Progenitor cell of endocrine pancreas (in vitro differentiated cells): ENCODE data around the gene RALGPS1. TPM values are rescaled to one million over a fixed set of nuclear protein-coding genes. Genes with fewer than 3 reads are reported as not detected.

Experiments used
- DNase-seq: peaks from one replicate; pipeline ENCODE4 v3.0.0; 2021; ENCODE audit warnings: low spot score; ENCODE audit not compliant: unreplicated experiment
- H3K27ac Mint-ChIP-seq: 2 replicates; pipeline ENCODE4 v1.8.0; 2021; ENCODE audit warnings: mild to moderate bottlenecking, moderate library complexity, mixed read lengths
- H3K27me3 Mint-ChIP-seq: 2 replicates; pipeline ENCODE4 v1.8.0; 2021; ENCODE audit warnings: mixed read lengths
- H3K36me3 Mint-ChIP-seq: 2 replicates; pipeline ENCODE4 v1.8.0; 2022; ENCODE audit warnings: mixed read lengths; ENCODE audit not compliant: insufficient read depth
- H3K4me1 Mint-ChIP-seq: 2 replicates; pipeline ENCODE4 v1.8.0; 2021; ENCODE audit warnings: low read depth, mixed read lengths
- H3K4me3 Mint-ChIP-seq: 2 replicates; pipeline ENCODE4 v1.8.0; 2021; ENCODE audit warnings: low read depth, mild to moderate bottlenecking, moderate library complexity, mixed read lengths
- H3K9me3 Mint-ChIP-seq: 2 replicates; pipeline ENCODE4 v1.8.0; 2021; ENCODE audit warnings: low read depth, mixed read lengths
- total RNA-seq: library from RNA; stranded (reverse); gene quantifications from 2 replicates; pipeline ENCODE4 v1.2.1, GENCODE V29; 2021
- TF ChIP-seq, protein P1 (sequence below): fragments of 200-600 bp; sonication (generic); IDR thresholded peaks from one replicate; pipeline ENCODE4 v1.5.0; 2021; ENCODE audit warnings: antibody characterized with exemption, mild to moderate bottlenecking; ENCODE audit not compliant: unreplicated experiment

The RALGPS1 gene
- total RNA-seq, 1 donor from 2014 or later = 39.2 TPM

DNA sequence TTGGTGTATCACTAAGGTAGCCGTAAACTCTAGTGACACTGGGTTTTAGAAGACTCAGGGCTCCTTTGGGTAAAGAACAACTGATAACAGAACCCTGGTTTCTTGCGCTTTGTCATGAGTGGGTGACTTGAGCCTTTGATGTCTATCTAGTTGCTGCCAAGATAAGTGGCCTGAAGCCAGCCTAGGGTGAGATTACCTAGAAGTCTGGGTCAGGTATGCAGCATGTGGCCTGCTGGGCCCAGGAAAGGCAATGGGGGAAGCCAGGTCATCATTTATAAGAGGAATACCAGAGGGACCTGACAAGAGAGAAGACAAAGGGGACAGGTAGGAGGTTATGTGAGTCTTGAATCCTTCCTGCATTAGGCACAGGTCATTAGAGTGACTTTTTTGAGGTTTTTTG lies 326.8 kb downstream of the RALGPS1 start:
- H3K27ac Mint-ChIP-seq = no peak overlapping the region

DNA sequence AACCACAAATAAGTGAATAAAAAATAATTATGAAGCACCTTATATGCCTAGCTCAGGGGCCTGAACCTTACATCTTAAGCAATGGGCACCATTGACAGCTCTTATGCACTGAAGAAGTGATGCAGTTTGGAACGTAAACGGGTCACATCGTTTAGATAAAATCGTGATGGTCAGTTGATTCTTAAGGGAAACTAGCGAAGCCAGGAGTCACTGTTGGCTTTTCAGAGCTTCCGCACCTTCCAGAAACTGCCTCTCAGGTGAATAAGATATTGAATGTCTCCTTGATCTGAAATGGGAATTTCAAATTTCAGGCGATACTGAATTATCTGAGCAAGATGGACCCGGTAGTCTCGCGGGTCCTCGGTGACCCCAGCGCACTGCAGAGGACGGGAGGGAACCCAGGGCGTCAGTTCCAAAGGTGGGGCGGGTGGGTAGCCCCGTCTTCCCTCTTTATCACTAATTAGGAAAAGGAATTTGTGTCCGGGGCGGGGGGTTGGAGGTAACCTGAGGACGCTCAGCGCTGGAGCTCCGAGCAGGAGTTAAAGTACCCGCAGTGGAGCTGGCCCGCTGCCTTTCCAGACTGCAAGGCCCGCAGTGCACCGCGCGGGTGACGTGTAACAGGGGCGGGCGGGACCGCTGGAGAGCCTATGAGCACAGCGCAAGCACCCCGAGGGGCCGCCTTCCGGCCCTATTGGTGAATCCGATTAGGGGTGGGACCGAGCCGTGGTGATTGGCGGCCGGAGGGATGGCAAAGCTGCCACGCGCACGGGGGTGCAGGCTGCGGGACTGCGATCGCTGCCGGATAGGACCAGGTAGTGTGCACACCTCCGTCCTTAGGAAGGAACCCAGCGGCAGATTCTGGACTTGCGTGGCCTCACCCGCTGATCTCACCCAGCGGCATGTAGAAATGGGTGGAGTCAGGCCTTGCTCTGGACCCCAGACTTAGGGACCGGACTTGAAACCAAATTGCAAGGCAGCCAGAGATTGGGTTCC lies 330.3 kb downstream of the RALGPS1 start:
- Mint-ChIP-seq H3K9me3 (no peaks in the 10 kb centered on the region), H3K4me3 (peak overlapping the region; percentile 90), H3K27ac (peak overlapping the region; percentile 96), H3K27me3 (peaks cover 5% of the 10 kb centered on the region), H3K36me3 (no peaks in the 10 kb centered on the region), H3K4me1 (peaks cover 5% of the 10 kb centered on the region)
- TF ChIP-seq, protein P1, sequence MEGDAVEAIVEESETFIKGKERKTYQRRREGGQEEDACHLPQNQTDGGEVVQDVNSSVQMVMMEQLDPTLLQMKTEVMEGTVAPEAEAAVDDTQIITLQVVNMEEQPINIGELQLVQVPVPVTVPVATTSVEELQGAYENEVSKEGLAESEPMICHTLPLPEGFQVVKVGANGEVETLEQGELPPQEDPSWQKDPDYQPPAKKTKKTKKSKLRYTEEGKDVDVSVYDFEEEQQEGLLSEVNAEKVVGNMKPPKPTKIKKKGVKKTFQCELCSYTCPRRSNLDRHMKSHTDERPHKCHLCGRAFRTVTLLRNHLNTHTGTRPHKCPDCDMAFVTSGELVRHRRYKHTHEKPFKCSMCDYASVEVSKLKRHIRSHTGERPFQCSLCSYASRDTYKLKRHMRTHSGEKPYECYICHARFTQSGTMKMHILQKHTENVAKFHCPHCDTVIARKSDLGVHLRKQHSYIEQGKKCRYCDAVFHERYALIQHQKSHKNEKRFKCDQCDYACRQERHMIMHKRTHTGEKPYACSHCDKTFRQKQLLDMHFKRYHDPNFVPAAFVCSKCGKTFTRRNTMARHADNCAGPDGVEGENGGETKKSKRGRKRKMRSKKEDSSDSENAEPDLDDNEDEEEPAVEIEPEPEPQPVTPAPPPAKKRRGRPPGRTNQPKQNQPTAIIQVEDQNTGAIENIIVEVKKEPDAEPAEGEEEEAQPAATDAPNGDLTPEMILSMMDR = no peak
- DNase-seq = peak; percentile 93

More for the DNA sequence above, 326.8 kb downstream of the RALGPS1 start:
- no peak for DNase-seq
- H3K36me3 Mint-ChIP-seq = peaks cover 6% of the 10 kb centered on the region
- H3K4me1 Mint-ChIP-seq = peaks cover 6% of the 10 kb centered on the region
- no peaks in the 10 kb centered on the region for H3K9me3 Mint-ChIP-seq
- TF ChIP-seq, protein P1 = no peak
- H3K4me3 Mint-ChIP-seq = no peak overlapping the region
- H3K27me3 Mint-ChIP-seq = peaks cover 5% of the 10 kb centered on the region

DNA sequence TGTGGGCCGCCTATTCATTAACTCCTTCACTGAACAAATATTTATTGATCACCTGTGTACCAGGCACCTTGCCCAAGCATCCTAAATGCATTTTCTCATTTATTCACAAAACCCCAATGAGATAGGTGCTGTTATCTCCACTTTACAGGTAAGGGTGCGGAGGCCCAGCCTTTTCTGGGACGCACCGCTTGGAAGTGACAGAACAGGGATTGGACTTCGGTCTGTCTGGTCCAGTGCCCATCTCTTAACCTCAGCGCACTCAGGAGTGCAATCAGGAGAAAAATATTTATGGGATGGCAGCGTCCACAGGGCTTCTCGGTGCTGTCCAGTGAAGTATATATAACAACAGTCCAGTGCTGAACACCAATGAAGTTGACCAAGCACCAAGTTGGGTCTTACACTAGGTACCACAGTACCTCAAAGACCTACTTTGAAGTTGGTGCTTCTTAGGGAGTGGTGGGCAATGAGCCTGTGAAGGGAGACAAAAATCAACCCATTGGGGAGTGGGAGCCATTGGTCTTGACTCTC lies 331.1 kb downstream of the RALGPS1 start:
- no peaks in the 10 kb centered on the region for H3K36me3 Mint-ChIP-seq

DNA sequence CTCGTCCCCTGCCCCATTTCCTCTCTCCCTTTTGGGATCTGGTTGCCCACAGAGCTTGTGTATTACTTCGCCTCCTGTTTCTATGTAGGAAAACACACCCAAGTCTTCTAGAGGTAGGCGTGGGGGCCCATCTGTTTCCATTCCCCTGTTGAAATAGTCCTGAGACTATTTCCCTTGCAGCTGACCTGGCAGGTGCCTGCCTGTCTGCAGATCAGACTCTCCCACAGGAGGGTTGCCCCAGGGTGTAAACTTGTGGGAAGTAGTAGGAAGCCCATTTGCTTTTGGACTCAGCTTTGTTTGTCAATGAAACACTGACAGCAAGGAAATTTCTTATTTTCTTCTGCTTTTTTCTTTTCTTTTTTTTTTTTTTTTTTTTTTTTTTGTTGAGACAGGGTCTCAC lies 333.7 kb downstream of the RALGPS1 start:
- Mint-ChIP-seq H3K36me3 (peaks cover 2% of the 10 kb centered on the region), H3K27ac (no peak overlapping the region), H3K4me3 (no peak overlapping the region), H3K4me1 (no peaks in the 10 kb centered on the region), H3K27me3 (peaks cover 9% of the 10 kb centered on the region), H3K9me3 (no peaks in the 10 kb centered on the region)
- no peak for DNase-seq
- TF ChIP-seq, protein P1 = no peak

More for the DNA sequence above, 331.1 kb downstream of the RALGPS1 start:
- peak overlapping the region; percentile 90 for H3K4me3 Mint-ChIP-seq
- peak overlapping the region; percentile 43 for H3K27ac Mint-ChIP-seq
- TF ChIP-seq, protein P1 = no peak
- H3K9me3 Mint-ChIP-seq = no peaks in the 10 kb centered on the region
- DNase-seq = no peak
- H3K27me3 Mint-ChIP-seq = peaks cover 9% of the 10 kb centered on the region
- H3K4me1 Mint-ChIP-seq = peaks cover 5% of the 10 kb centered on the region

DNA sequence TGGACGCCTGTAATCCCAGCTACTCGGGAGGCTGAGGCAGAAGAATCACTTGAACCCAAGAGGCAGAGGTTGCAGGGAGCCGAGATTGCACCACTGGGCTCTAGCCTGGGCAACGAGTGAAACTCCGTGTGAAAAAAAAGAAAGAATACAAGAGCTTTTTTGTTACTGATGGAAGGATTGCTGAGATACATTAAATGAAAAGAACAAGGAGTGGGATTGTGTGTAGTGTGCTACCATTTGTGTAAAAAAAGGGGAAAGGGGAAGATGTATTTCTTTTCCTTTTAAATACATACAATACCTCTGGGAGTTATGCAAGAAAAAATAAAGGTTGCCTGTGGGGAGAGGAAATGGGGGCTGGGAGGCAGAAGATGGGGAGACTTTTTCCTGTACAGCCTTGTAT lies 335.3 kb downstream of the RALGPS1 start:
- DNase-seq = no peak
- H3K36me3 Mint-ChIP-seq = peaks cover 3% of the 10 kb centered on the region
- peaks cover 9% of the 10 kb centered on the region for H3K27me3 Mint-ChIP-seq
- no peak overlapping the region for H3K4me3 Mint-ChIP-seq
- TF ChIP-seq, protein P1 = no peak
- H3K27ac Mint-ChIP-seq = no peak overlapping the region
- no peaks in the 10 kb centered on the region for H3K9me3 Mint-ChIP-seq
- peaks cover 3% of the 10 kb centered on the region for H3K4me1 Mint-ChIP-seq
